GM12878 (cell line): ENCODE results near the gene MRAP2. TPM values are rescaled to one million over a fixed set of nuclear protein-coding genes. Genes with fewer than 3 reads are reported as not detected.

Experiments used
- ATAC-seq: fragments of 200-7000 bp; cut with Tn5 transposase; 3 replicates; pipeline ENCODE4 v1.9.1; 2020; ENCODE audit warnings: mild to moderate bottlenecking, moderate library complexity
- BruUV-seq: library from RNA; stranded (reverse); fragments of 400-500 nt; replicated peaks from 2 replicates; lab custom pipeline; 2021; lab: Mats Ljungman, UMichigan
- CTCF ChIA-PET: fragments of 300-600 bp; sonication (Branson Sonifier 250); formaldehyde crosslinking; extraction: SDS; loops from one replicate; lab custom pipeline; 2021; ENCODE audit warnings: inconsistent platforms; lab: Yijun Ruan, JAX
- POLR2A ChIA-PET: fragments of 350-600 bp; formaldehyde crosslinking; extraction: SDS; loops from one replicate; lab custom pipeline; 2021; ENCODE audit warnings: inconsistent platforms; lab: Charles Lee
- RAD21 ChIA-PET: fragments of 300-600 bp; sonication (Branson Sonifier 250); formaldehyde crosslinking; loops from one replicate; lab custom pipeline; 2023; ENCODE audit warnings: antibody characterized with exemption; ENCODE audit not compliant: unreplicated experiment; lab: Charles Lee
- SMC1A ChIA-PET: fragments of 300-600 bp; sonication (Branson Sonifier 250); formaldehyde crosslinking; loops from one replicate; lab custom pipeline; 2023; ENCODE audit not compliant: unreplicated experiment, uncharacterized antibody; lab: Charles Lee
- DNase-seq: peaks from one replicate; pipeline ENCODE4 v3.0.0-alpha.2; 2011; ENCODE audit warnings: low read depth, low spot score
- FAIRE-seq: peaks from 3 replicates; lab custom pipeline; 2011; peaks lifted over from hg19 to GRCh38; lab: Jason Lieb, UNC
- H2AFZ ChIP-seq: 2 replicates; pipeline ENCODE4 v1.6.0; 2011; ENCODE audit warnings: low read depth, low read length, control low read depth; ENCODE audit not compliant: control insufficient read depth
- H3K27ac ChIP-seq: 2 replicates; pipeline ENCODE4 v1.5.1; 2011; ENCODE audit warnings: control low read depth; ENCODE audit not compliant: control insufficient read depth, insufficient read depth
- H3K27me3 ChIP-seq, 2 experiments: replicated peaks in 1 of 2; 2 replicates each; pipeline versions ENCODE4 v1.6.0 to v1.6.1; 2011; ENCODE audit warnings: low read length in 1 of 2; ENCODE audit not compliant: control insufficient read depth in 2 of 2, insufficient read depth in 2 of 2
- H3K36me3 ChIP-seq, 2 experiments: 2 replicates each; pipeline ENCODE4 v1.5.1; 2011; ENCODE audit warnings: low read length in 1 of 2; ENCODE audit not compliant: control insufficient read depth in 2 of 2, insufficient read depth in 2 of 2
- H3K4me1 ChIP-seq: 2 replicates; pipeline ENCODE4 v1.6.1; 2011; ENCODE audit warnings: mild to moderate bottlenecking, low read length, moderate library complexity, mixed read lengths; ENCODE audit not compliant: control insufficient read depth, insufficient read depth
- H3K4me2 ChIP-seq: 2 replicates; pipeline ENCODE4 v1.6.0; 2011; ENCODE audit warnings: control low read depth; ENCODE audit not compliant: control insufficient read depth, insufficient read depth
- H3K4me3 ChIP-seq: fragments of 200-600 bp; sonication (generic); 2 replicates; pipeline ENCODE4 v1.5.1; 2016
- H3K79me2 ChIP-seq: 2 replicates; pipeline ENCODE4 v1.6.0; 2011; ENCODE audit warnings: low read length; ENCODE audit not compliant: control insufficient read depth, insufficient read depth
- H3K9ac ChIP-seq: 2 replicates; pipeline ENCODE4 v1.8.0; 2011; ENCODE audit warnings: low read length, control low read depth, mixed read lengths; ENCODE audit not compliant: control insufficient read depth, insufficient read depth
- H3K9me3 ChIP-seq: replicated peaks from 3 replicates; pipeline ENCODE4 v1.5.1; 2011; ENCODE audit warnings: mild to moderate bottlenecking, low read length; ENCODE audit not compliant: control insufficient read depth, insufficient read depth
- H4K20me1 ChIP-seq: 2 replicates; pipeline ENCODE4 v1.6.0; 2011; ENCODE audit not compliant: control insufficient read depth, insufficient read depth
- BHLHE40 ChIP-seq, 2 experiments: fragments of 450-650 bp in 1 of 2; IDR thresholded peaks; 2 replicates each; pipeline ENCODE4 v1.6.1; 2011 to 2017; ENCODE audit warnings: low read depth in 2 of 2, borderline replicate concordance in 1 of 2, improper control_type of control experiment in 1 of 2, low read length in 1 of 2, mild to moderate bottlenecking in 1 of 2
- CBFB ChIP-seq: IDR thresholded peaks from 2 replicates; pipeline ENCODE4 v1.6.1; 2016; ENCODE audit warnings: antibody characterized with exemption, low read depth
- KLF5 ChIP-seq: fragments of 450-650 bp; IDR thresholded peaks from 2 replicates; pipeline ENCODE4 v1.6.1; 2014; ENCODE audit warnings: mild to moderate bottlenecking; ENCODE audit not compliant: partially characterized antibody
- PAX5 ChIP-seq: IDR thresholded peaks from 2 replicates; pipeline ENCODE4 v1.6.1; 2011; ENCODE audit warnings: low read depth, low read length, borderline replicate concordance
- POLR2AphosphoS2 ChIP-seq: IDR thresholded peaks from 2 replicates; pipeline ENCODE4 v1.6.1; 2011; ENCODE audit warnings: low read depth, mild to moderate bottlenecking, low read length, improper control_type of control experiment, moderate library complexity
- ZBED1 ChIP-seq: IDR thresholded peaks from 2 replicates; pipeline ENCODE4 v1.6.1; 2016; ENCODE audit warnings: borderline replicate concordance
- WGBS: methylation state at CpG from one replicate; pipeline ENCODE4 v1.1.6; 2016; ENCODE audit warnings: low lambda C conversion rate; ENCODE audit not compliant: insufficient replicate concordance, insufficient coverage; ENCODE audit errors: missing lambda C conversion rate; 5-methylcytosine and 5-hydroxymethylcytosine counted together
- in situ Hi-C: fragments of 300-500 bp; cut with MboI; formaldehyde crosslinking; loops from 9 replicates; pipeline ENCODE4 v1.14.3; 2018; ENCODE audit warnings: mixed read lengths
- intact Hi-C: fragments of 100-400 bp; cut with micrococcal nuclease; formaldehyde crosslinking; loops from one replicate; pipeline ENCODE4 v1.14.2; 2022; ENCODE audit not compliant: unreplicated experiment
- polyA plus RNA-seq, 11 experiments: library from polyadenylated mRNA; depleted of rRNA in 4 of 11; unstranded in 6 of 11; stranded (reverse) in 5 of 11; fragments of >200 nt; fragmentation: Nextera tagmentation in 4 of 11; fragmentation: Illumina TruSeq in 1 of 11; extraction: Ambion mirVana in 4 of 11; extraction: Trizol in 1 of 11; gene quantifications; 1 replicate in 1 of 11; 2 replicates in 10 of 11; pipeline versions ENCODE4 v1.2.1 to v1.2.3, GENCODE V29; 2011 to 2016; ENCODE audit warnings: inconsistent platforms in 2 of 11, missing spikeins in 2 of 11, low read depth in 1 of 11
- total RNA-seq, 4 experiments: library from RNA; depleted of rRNA in 3 of 4; stranded (reverse); fragments of >200 nt in 3 of 4; fragmentation: Illumina TruSeq in 1 of 4; extraction: Trizol in 1 of 4; gene quantifications; 2 replicates each; pipeline versions ENCODE4 v1.2.1 to v1.2.3, GENCODE V29; 2013 to 2021
- TF ChIP-seq, protein P1 (sequence below), 3 experiments: IDR thresholded peaks in 2 of 3; conservative IDR thresholded peaks in 1 of 3; 2 replicates each; pipeline ENCODE4 v1.5.1; 2011; ENCODE audit warnings: low read depth in 3 of 3, low read length in 3 of 3, mild to moderate bottlenecking in 3 of 3, control low read depth in 2 of 3, moderate library complexity in 2 of 3, inconsistent platforms in 1 of 3, mixed read lengths in 1 of 3; ENCODE audit not compliant: control insufficient read depth in 2 of 3, insufficient read depth in 1 of 3; ENCODE audit errors: extremely low read depth in 1 of 3

MRAP2 gene
- total and polyA plus RNA-seq, 10 of the 15 experiments (the other 5 are each of a cell fraction or from before 2014, with no cell fraction given) = not detected

DNA sequence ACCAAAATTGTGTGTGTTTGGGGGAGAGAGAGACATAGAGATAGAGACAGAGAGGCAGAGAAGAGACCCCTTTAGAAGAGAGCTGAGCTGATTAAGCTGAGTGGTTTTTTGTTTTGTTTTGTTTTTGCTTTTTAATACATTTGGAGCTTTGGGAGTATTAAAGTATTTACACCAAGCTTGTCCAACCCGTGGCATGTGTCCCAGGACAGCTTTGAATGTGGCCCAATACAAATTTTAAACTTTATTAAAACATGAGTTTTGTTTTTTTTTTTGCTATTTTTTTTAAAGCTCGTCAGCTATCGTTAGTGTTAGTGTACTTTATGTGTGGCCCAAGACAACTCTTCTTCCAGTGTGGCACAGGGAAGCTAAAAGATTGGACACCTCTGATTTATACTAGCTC is 56.0 kb downstream of the MRAP2 start:
- Histone ChIP-seq H3K79me2 (no peaks in the 10 kb centered on the region), H3K4me3 (no peak overlapping the region), H4K20me1 (no peaks in the 10 kb centered on the region), H3K27me3 (no peaks in the 10 kb centered on the region), H3K27ac (no peak overlapping the region), H3K4me1 (no peaks in the 10 kb centered on the region), H3K4me2 (no peak overlapping the region), H3K36me3 (no peaks in the 10 kb centered on the region), H3K9me3 (no peaks in the 10 kb centered on the region; the same call in 1 of the 3 replicates), H2AFZ (no peak overlapping the region), H3K9ac (no peak overlapping the region)
- RAD21 ChIA-PET = interaction anchor here (1.6 kb wide), 1 partner anchor 13 kb away, joined by 3 read pairs; no protein-coding TSS in a partner anchor
- 6% methylated on average over 3 of the region's 3 CpGs for WGBS
- in situ Hi-C loops = no loop called here
- BruUV-seq = no TSS peak
- intact Hi-C loops = no loop called here
- no peak for ATAC-seq
- no peak for DNase-seq
- TF ChIP-seq PAX5 (no peak), ZBED1 (no peak), CBFB (no peak), BHLHE40 (IDR thresholded peaks at IDR 0.05; ENCODE audit: borderline replicate concordance in 1 of 2, low read depth in 2 of 2, low read length in 1 of 2) (no peak), KLF5 (no peak), POLR2AphosphoS2 (no peak)
- TF ChIP-seq, protein P1, sequence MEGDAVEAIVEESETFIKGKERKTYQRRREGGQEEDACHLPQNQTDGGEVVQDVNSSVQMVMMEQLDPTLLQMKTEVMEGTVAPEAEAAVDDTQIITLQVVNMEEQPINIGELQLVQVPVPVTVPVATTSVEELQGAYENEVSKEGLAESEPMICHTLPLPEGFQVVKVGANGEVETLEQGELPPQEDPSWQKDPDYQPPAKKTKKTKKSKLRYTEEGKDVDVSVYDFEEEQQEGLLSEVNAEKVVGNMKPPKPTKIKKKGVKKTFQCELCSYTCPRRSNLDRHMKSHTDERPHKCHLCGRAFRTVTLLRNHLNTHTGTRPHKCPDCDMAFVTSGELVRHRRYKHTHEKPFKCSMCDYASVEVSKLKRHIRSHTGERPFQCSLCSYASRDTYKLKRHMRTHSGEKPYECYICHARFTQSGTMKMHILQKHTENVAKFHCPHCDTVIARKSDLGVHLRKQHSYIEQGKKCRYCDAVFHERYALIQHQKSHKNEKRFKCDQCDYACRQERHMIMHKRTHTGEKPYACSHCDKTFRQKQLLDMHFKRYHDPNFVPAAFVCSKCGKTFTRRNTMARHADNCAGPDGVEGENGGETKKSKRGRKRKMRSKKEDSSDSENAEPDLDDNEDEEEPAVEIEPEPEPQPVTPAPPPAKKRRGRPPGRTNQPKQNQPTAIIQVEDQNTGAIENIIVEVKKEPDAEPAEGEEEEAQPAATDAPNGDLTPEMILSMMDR (IDR thresholded peaks at IDR 0.05 in 2 of 3, conservative IDR thresholded peaks at IDR 0.05 in 1 of 3; ENCODE audit: control insufficient read depth in 2 of 3, extremely low read depth in 1 of 3, insufficient read depth in 1 of 3, low read depth in 3 of 3, low read length in 3 of 3) = no peak
- CTCF ChIA-PET = interaction anchor here (1.5 kb wide), 1 partner anchor 11 kb away, joined by 3 read pairs; no protein-coding TSS in a partner anchor
- POLR2A ChIA-PET = interaction anchor here (0.6 to 0.7 kb wide), 2 partner anchors 119 to 1138 kb away, joined by 3 read pairs; no protein-coding TSS in a partner anchor
- SMC1A ChIA-PET = interaction anchor here (0.6 to 1.1 kb wide), 4 partner anchors 51 to 134 kb away, joined by 3 to 5 read pairs (median 3); no protein-coding TSS in a partner anchor
- FAIRE-seq = no peak
